Neutrophil (primary cell): ENCODE results near the gene BTBD9.

Source experiments
- H3K27ac ChIP-seq: fragments of 200-600 bp; sonication (generic); 2 replicates; pipeline ENCODE4 v1.5.1; 2016; ENCODE audit warnings: mild to moderate bottlenecking, moderate library complexity
- H3K27me3 ChIP-seq: fragments of 200-600 bp; sonication (generic); 2 replicates; pipeline ENCODE4 v1.6.0; 2016; ENCODE audit warnings: mild to moderate bottlenecking
- H3K36me3 ChIP-seq: fragments of 200-600 bp; sonication (generic); 2 replicates; pipeline ENCODE4 v1.5.1; 2017
- H3K4me1 ChIP-seq, 2 experiments: fragments of 200-600 bp in 1 of 2; sonication (generic) in 1 of 2; 1 replicate in 1 of 2; 2 replicates in 1 of 2; pipeline versions ENCODE4 v1.5.1 to v1.6.1; 2013 to 2016; ENCODE audit warnings: low read depth in 1 of 2, low read length in 1 of 2, mild to moderate bottlenecking in 1 of 2, moderate library complexity in 1 of 2; ENCODE audit not compliant: control insufficient read depth in 1 of 2, insufficient read depth in 1 of 2
- H3K4me3 ChIP-seq, 2 experiments: fragments of 200-600 bp in 1 of 2; sonication (generic) in 1 of 2; 1 replicate in 1 of 2; 2 replicates in 1 of 2; pipeline ENCODE4 v1.5.1; 2013 to 2016; ENCODE audit warnings: low read depth in 1 of 2, low read length in 1 of 2, mild to moderate bottlenecking in 1 of 2, moderate library complexity in 1 of 2
- H3K9me3 ChIP-seq: fragments of 200-600 bp; sonication (generic); 2 replicates; pipeline ENCODE4 v1.5.1; 2016
- TF ChIP-seq, protein P1 (sequence below): fragments of 200-600 bp; sonication (generic); IDR thresholded peaks from 2 replicates; pipeline ENCODE4 v1.5.1; 2016; ENCODE audit warnings: antibody characterized with exemption

Gene BTBD9

DNA sequence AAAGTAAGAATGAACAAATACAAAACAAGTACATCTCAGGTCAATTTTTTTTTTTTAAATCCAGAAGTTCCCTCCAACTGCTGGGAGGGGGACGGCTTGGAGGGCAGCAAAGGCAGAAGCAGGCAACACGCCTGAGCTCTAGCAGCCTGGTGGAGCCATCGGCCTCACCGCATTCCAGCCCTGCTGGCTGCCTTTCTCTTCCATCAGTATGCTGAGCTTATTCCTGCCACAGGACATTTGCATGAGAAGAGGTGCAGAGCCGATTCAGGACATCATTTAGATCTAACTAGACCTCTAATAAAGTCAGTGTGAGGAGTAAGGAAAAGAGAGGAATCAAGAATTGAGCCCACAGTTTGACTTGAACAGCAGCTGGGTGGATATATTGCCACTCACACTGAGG, 501.4 kb downstream of the BTBD9 start:
- Histone ChIP-seq H3K4me1 (no peaks in the 10 kb centered on the region), H3K27ac (no peak overlapping the region), H3K36me3 (peaks cover 19% of the 10 kb centered on the region), H3K27me3 (no peaks in the 10 kb centered on the region), H3K4me3 (no peak overlapping the region), H3K9me3 (no peaks in the 10 kb centered on the region)
- TF ChIP-seq, protein P1, sequence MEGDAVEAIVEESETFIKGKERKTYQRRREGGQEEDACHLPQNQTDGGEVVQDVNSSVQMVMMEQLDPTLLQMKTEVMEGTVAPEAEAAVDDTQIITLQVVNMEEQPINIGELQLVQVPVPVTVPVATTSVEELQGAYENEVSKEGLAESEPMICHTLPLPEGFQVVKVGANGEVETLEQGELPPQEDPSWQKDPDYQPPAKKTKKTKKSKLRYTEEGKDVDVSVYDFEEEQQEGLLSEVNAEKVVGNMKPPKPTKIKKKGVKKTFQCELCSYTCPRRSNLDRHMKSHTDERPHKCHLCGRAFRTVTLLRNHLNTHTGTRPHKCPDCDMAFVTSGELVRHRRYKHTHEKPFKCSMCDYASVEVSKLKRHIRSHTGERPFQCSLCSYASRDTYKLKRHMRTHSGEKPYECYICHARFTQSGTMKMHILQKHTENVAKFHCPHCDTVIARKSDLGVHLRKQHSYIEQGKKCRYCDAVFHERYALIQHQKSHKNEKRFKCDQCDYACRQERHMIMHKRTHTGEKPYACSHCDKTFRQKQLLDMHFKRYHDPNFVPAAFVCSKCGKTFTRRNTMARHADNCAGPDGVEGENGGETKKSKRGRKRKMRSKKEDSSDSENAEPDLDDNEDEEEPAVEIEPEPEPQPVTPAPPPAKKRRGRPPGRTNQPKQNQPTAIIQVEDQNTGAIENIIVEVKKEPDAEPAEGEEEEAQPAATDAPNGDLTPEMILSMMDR = no peak

DNA sequence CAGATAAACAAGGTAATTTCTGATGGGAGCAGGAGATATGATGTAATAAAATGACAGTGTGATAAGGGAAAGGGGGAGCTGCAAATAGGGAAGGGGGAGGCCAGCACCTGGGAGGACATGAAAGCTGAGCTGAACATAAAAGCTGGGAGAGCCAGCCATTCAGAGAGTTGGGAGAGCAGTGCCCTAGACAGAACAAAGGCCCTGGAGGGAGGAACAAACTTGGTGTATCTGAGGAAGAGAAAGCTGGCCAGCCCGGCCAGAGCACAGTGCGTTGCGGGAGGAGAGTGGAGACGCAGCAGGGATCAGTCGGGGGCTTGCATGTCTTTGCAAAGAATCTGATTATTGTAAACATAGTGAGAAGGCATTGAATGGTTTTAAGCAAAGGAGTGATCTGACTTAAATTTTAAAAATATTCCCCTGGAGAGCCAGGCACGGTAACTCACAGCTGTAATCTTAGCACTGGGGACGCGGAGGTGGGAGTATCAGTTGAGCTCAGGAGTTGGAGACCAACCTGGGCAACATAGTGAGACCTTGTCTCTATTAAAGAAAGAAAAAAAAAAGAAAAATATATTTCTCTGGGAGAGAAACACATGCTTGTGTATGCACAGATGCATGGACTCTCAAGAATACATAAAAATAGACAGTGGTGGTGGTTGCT, 502.0 kb downstream of the BTBD9 start:
- H3K4me3 ChIP-seq = no peak overlapping the region

DNA sequence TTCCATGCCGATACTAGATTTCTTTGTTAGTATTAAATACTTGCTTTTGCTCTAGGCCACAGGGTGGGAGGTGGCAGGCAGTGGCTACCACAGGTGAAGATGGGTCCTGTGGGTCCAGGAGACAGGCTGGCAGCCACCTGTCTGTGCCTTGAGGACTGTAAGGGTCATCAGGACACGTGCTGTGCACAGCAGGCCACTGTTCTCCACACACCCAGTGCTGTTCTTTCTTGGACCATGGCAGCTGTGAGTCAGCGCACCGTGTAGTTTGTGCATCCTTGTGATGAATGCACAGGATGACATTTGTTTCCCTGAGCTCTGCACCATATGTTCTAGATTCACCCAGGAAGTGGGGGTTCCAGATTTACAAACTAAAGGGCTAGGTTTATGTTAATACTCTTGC, 503.2 kb downstream of the BTBD9 start:
- TF ChIP-seq, protein P1 = no peak

More for the DNA sequence above, 502.0 kb downstream of the BTBD9 start:
- TF ChIP-seq, protein P1 = no peak
- Histone ChIP-seq H3K27ac (no peak overlapping the region), H3K4me1 (no peaks in the 10 kb centered on the region), H3K36me3 (peaks cover 14% of the 10 kb centered on the region), H3K9me3 (no peaks in the 10 kb centered on the region), H3K27me3 (no peaks in the 10 kb centered on the region)

DNA sequence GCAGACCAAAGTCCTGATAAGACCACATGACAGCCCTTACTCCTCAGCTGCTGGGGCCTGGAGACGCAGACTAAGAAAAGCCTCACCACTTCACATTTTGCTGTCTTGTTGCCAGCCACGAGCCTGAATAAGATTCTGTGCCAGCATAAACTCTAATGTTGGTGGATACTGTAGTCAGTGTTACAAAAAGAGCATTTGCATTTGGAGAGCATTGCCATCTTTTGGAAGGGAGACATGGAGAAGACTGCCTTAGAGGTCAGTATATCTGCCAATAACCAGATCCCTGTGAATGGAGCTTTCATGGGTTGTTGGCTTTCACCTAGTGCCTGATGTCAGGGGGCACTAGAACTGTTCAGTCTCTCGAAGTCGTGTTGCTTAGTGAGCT, 505.0 kb downstream of the BTBD9 start:
- no peaks in the 10 kb centered on the region for H3K27me3 ChIP-seq
- peaks cover 4% of the 10 kb centered on the region for H3K36me3 ChIP-seq
- H3K27ac ChIP-seq = no peak overlapping the region
- TF ChIP-seq, protein P1 = no peak
- H3K9me3 ChIP-seq = no peaks in the 10 kb centered on the region
- H3K4me1 ChIP-seq = no peaks in the 10 kb centered on the region
- no peak overlapping the region for H3K4me3 ChIP-seq

More for the DNA sequence above, 503.2 kb downstream of the BTBD9 start:
- no peak overlapping the region for H3K27ac ChIP-seq
- H3K4me3 ChIP-seq = no peak overlapping the region
- no peaks in the 10 kb centered on the region for H3K4me1 ChIP-seq
- no peaks in the 10 kb centered on the region for H3K9me3 ChIP-seq
- H3K36me3 ChIP-seq = peaks cover 4% of the 10 kb centered on the region
- H3K27me3 ChIP-seq = no peaks in the 10 kb centered on the region

DNA sequence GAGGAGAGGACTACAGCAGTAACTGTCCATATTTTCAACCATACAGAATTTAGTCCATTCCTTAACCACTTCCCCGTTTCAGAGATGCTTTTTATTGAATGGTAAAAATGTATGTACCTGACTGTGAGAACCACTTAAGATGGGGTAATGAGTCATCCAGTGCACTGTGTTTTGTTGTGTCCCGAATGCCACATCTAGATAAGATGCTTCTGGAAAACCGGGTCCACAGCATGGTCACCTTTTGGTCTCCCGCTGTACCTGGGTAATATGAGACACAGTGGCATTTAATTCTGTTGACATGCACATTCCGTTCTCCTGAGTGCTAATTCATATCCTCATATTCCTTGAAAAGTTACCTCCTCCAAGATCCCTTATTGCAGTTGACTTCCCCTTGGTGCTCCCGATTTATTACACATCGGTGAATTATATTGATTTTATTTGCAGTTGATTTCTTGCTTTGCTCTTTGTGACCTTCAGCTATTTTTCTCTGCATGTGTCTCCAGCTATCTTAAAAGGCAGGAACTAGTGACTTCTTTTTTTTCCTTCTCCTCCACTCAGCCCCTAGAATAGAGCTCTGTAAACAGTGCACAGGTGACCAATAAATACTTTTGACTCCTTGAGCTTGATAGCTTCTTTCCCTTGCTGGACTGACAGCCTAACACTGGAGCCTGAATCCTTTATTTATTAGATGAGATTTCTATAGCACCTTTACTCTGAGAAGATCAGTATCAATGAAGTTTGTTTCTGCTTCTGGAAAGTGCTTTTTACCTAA, 505.6 kb downstream of the BTBD9 start:
- H3K36me3 ChIP-seq = peaks cover 4% of the 10 kb centered on the region
- TF ChIP-seq, protein P1 = no peak

More for the DNA sequence above, 505.6 kb downstream of the BTBD9 start:
- no peaks in the 10 kb centered on the region for H3K27me3 ChIP-seq
- H3K27ac ChIP-seq = no peak overlapping the region
- no peaks in the 10 kb centered on the region for H3K9me3 ChIP-seq
- no peak overlapping the region for H3K4me3 ChIP-seq
- no peaks in the 10 kb centered on the region for H3K4me1 ChIP-seq
